NT2/D1 (cell line): ENCODE measurements around the gene PHF3.

Source experiments
- YY1 ChIP-seq: IDR thresholded peaks from 2 replicates; pipeline ENCODE4 v1.6.1; 2011; ENCODE audit not compliant: insufficient read length, insufficient read depth
- ZNF274 ChIP-seq: IDR thresholded peaks from 2 replicates; pipeline ENCODE4 v1.6.1; 2011; ENCODE audit warnings: mild to moderate bottlenecking, low read depth, low read length

DNA sequence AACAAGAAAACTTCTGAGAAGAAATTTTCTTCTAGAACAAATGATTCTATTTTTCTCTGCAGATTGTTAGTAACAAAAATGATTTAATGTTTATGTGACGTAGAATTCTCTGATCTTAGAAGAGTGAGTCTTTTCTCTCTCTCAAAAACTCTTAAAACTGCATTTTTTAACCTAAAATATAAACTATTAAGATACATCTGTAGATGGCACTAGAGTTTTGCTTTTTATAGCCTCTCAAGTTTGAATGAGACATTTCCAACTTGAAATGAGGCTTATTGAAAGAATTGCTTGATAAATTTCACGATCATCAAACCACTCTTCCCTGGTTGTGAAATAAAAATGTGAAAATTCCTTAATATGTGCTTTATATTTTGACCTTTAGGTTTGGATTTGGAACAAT is 53.8 kb downstream of the PHF3 start:
- TF ChIP-seq YY1 (no peak), ZNF274 (no peak)
